GM12865 (cell line): Measurements from ENCODE around the gene ACOT7.
"Not testable (repeated sequence)": the region's sequence is repeated elsewhere in the genome, so short reads cannot be mapped to it uniquely, and the experiment has no call there.

Experiments used
- DNase-seq: peaks from one replicate; pipeline ENCODE4 v3.0.0; 2010; ENCODE audit warnings: low read depth
- H3K4me3 ChIP-seq: 2 replicates; pipeline ENCODE4 v1.5.1; 2011; ENCODE audit warnings: mild to moderate bottlenecking, low read depth, low read length, control low read depth
- TF ChIP-seq, protein P1 (sequence below): IDR thresholded peaks from 2 replicates; pipeline ENCODE4 v1.5.1; 2011; ENCODE audit warnings: low read length, control low read depth, low read depth, inconsistent platforms; ENCODE audit not compliant: insufficient read depth; ENCODE audit errors: missing control alignments

The ACOT7 gene

DNA sequence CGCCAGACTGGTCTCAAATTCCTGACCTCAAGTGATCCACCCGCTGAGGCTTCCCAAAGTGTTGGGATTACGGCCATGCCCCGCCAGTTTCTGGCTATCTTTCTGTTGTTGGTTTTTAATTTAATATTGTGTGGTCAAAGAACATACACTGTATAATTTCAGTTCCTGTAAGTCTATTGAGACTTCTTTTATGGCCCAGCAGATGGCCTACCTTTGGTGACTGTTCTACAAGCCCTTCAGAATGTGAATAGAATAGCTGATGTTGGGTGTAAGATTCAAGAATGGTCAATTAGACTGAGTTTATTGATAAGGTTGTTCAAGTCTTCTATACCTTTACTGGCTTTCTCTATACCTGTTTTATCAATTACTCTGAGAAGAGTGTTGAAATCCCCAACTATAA lies 15.5 kb upstream of the ACOT7 start:
- no peak overlapping the region for H3K4me3 ChIP-seq
- DNase-seq = no peak
- TF ChIP-seq, protein P1, sequence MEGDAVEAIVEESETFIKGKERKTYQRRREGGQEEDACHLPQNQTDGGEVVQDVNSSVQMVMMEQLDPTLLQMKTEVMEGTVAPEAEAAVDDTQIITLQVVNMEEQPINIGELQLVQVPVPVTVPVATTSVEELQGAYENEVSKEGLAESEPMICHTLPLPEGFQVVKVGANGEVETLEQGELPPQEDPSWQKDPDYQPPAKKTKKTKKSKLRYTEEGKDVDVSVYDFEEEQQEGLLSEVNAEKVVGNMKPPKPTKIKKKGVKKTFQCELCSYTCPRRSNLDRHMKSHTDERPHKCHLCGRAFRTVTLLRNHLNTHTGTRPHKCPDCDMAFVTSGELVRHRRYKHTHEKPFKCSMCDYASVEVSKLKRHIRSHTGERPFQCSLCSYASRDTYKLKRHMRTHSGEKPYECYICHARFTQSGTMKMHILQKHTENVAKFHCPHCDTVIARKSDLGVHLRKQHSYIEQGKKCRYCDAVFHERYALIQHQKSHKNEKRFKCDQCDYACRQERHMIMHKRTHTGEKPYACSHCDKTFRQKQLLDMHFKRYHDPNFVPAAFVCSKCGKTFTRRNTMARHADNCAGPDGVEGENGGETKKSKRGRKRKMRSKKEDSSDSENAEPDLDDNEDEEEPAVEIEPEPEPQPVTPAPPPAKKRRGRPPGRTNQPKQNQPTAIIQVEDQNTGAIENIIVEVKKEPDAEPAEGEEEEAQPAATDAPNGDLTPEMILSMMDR = no peak

DNA sequence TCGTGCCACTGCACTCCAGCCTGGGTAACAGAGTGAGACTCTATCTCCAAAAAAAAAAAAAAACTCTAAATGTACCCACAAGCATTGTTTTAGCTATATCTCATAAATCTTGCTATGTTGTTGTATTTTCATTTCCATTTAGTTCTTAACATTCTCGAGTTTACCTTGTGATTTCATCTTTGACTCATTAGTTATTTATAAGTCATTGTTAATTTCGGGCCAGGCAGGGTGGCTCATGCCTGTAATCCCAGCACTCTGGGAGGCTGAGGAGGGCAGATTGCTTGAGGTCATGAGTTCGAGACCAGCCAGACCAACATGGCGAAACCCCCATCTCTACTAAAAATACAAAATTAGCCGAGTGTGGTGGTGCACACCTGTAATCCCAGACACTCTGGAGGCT lies 14.5 kb upstream of the ACOT7 start:
- no peak overlapping the region for H3K4me3 ChIP-seq
- TF ChIP-seq, protein P1 = no peak
- no peak for DNase-seq

DNA sequence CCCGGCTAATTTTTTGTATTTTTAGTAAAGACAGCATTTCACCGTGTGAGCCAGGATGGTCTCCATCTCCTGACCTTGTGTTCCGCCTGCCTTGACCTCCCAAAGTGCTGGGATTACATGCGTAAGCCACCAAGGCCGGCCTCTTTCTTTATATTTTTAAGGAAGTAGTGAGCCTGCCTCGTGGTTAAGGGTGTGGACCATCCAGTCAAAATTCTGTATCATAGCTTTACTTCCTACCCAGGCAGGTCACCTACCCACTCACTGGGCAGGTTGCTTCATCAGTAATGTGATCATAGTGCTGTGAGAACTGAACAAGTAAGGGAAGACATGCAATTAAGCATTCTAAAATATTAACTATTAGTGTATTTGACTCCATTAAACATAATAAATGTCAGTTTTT lies 8.1 kb upstream of the ACOT7 start:
- TF ChIP-seq, protein P1 = no peak
- no peak overlapping the region for H3K4me3 ChIP-seq
- no peak for DNase-seq

DNA sequence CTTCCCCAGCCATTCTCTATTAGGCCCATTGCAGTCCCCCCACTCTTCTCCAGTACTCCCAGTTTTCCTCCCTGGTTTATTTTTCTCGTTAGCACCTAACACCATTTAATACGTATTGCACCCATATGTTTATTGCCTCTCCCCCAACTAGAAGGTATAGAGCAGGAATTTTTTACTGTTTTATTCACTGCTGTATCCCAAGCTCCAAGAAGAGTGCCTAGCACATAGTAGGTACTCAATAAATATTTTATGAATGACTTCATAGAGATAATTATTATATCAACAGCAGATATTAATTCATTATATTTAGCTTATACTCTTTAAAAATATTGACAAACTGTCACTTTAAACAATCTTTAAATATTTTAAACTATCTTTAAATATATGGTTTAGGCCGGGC lies 5.7 kb upstream of the ACOT7 start:
- TF ChIP-seq, protein P1 = no peak
- no peak for DNase-seq
- no peak overlapping the region for H3K4me3 ChIP-seq

DNA sequence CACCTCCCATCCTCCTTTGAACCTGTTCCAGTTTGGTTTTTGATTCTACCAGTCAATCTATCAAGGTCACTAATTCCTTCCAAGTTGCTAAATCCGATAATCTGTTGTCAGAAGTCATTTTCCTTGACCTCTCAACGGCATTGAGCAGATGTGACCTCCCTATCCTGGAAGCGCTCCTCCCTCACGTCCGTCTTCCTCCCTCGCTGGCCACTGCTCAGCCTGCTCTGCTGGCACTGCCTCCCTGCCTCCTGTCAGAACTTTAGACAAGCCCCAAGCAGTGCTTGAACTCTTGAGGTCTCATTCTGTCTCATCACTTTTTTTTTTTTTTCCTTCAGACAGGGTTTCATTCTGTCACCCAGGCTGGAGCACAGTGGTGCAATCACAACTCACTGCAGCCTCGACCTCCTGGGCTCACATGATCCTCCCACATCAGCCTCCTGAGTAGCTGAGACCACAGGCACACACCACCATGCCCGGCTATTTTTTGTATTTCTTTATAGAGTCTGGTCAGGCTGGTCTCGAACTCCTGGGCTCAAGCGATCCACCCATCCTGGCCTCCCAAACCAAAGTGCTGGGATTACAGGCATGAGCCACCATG lies 4.4 kb upstream of the ACOT7 start:
- TF ChIP-seq, protein P1 = no peak
- no peak overlapping the region for H3K4me3 ChIP-seq
- no peak for DNase-seq

DNA sequence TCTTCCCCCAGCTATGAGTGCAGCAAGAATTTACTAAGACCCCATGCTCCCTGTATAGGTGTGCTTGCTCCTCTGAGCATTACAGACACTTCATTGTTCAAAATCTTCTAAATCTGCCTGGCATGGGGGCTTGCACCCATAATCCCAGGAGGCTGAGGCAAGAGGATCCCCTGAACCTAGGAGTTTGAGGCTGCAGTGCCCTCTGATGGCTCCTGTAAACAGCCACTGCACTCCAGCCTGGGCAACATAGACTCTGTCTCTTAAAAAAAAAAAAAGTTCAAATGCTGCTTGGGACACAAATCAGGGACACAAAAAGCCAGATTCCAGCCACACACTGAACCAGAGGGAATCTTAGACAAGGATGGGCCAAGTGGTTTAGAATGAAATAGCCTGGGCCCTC lies 3.4 kb upstream of the ACOT7 start:
- TF ChIP-seq, protein P1 = no peak
- no peak for DNase-seq

DNA sequence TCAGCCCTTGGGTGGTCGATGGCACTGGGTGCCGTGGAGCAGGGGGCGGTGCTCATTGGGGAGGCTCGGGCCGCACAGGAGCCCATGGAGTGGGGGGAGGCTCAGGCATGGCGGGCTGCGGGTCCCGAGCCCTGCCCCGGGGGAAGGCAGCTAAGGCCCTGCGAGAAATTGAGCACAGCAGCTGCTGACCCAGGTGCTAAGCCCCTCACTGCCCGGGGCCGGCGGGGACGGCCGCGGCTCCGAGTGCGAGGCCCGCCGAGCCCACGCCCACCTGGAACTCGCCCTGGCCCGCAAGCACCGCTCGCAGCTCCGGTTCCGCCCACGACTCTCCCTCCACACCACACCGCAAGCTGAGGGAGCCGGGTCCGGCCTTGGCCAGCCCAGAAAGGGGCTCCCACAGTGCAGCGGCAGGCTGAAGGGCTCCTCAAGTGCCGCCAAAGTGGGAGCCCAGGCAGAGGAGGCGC lies 2.2 kb upstream of the ACOT7 start:
- H3K4me3 ChIP-seq, DNase-seq: not testable (repeated sequence)

More for the DNA sequence above, 3.4 kb upstream of the ACOT7 start:
- no peak overlapping the region for H3K4me3 ChIP-seq

DNA sequence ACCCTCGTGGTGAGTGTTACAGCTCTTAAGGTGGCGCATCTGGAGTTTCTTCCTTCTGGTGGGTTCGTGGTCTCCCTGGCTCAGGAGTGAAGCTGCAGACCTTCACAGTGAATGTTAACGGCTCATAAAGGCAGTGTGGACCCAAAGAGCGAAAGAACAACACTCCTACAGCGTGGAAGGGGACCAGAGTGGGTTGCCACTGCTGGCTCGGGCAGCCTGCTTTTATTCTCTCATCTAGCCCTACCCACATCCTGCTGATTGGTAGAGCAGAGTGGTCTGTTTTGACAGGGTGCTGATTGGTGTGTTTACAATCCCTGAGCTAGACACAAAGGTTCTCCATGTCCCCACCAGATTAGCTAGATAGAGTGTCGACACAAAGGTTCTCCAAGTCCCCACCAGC lies 1.6 kb upstream of the ACOT7 start:
- DNase-seq = not testable (repeated sequence)

More for the DNA sequence above, 1.6 kb upstream of the ACOT7 start:
- not testable (repeated sequence) for H3K4me3 ChIP-seq
